Bone marrow (tissue), 2 donors: Measurements from ENCODE around the gene SYT3.
A peak's percentile ranks its signal among the peaks of the same experiment; 100 is the strongest.

Source experiments
- DNase-seq, 2 donors: peaks; one replicate each; lab custom pipeline; 2025; lab: John Stamatoyannopoulos, UW

SYT3 gene

DNA sequence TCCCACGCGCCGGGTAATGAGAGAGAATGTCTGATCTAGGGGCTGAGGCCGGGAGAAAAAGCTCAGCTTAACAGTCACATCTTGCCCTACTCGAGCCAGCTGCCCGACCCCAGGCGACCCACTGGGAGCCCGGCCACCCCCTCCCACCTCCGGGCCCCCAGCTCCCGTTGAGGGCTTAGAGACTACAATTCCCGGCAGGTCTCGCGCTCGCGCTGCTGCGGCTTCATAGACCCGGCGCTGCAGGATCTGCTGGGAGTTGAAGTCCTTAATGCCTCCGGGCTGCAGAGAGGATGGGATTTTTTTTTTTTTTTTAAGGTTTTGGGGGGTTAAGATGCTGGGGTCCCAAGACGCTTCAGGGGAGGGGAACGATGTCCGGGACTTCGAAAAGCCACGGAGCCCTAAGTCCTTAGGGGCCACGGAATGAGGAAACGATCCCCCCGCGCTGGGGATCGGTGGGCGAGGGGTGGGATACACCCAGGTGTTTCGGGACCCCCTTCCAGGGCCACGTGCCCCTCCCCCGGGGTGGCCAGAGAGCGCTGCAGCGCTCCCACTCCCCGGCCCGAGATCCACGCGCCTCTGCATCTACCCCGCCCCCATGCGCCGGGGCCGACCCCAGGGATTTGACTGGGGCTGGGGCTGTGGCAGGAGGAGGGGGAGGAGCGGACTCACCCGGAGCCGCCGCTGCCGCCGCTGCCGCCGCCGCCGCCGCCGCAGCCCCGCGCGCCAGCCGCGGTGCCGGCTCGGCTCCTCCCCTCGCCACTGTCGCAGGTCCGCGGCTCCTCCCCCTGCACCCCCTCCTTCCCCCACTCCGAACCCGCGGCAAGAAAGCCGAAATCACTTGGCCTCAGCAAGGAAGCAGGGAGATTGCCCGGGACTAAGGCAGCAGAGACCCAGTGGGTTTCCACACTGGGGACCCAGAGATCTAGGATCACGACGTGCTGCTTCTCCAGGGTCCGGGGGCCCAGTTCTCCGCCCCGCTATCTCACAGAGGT, at the start of gene SYT3:
Gene SYT3 (minus strand): TSS at position 761 of the 992 bp plus-strand sequence. CDS start 2,470 bp downstream, outside the sequence.
- DNase-seq: no peak

- DNase-seq: no peak
Observed at GRCh38 chr19:50688766-50689165, 49.1 kb upstream of the SYT3 start.

DNA sequence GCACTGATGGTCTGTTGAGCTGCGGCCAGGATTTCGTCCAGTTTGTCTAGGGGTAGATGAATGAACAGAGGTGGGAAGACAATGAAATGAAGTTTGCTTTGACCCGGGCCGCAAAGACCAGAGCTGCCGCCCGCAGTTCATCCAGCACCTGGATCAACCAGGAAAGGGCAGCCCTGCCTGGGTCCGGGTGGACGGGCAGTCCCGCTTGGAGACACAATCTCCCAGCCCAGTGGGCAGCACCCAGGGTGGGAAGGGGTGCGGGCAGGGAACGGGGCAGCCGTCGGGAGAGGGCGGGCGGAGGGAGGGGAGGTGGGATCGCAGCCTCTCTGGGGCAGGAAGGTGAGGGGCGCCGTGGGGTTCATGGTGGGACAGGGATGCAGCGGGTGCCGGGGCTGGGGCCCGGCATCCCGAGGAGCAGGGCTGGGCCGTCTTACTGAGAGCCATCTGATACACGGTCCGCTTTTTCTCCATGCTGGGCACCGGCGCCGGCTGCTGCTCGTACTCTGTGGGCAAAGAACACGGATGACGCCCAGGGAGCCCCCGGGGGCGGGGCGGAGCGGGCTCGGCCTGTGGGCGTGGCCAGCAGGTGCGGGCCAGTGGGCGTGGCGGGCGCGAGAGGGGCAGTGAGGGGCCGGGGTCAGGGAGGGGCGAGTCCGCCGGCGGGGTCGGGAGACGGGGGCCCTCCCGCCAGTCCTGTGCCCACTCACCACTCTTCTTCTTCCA, 46.8 kb upstream of the SYT3 start:
- no peak for DNase-seq

- peak; percentile 26 to 72 for DNase-seq
Observed at GRCh38 chr19:50679177-50680125, 39.8 kb upstream of the SYT3 start.

- no peak for DNase-seq
Observed at GRCh38 chr19:50678323-50678722, 38.6 kb upstream of the SYT3 start.

DNA sequence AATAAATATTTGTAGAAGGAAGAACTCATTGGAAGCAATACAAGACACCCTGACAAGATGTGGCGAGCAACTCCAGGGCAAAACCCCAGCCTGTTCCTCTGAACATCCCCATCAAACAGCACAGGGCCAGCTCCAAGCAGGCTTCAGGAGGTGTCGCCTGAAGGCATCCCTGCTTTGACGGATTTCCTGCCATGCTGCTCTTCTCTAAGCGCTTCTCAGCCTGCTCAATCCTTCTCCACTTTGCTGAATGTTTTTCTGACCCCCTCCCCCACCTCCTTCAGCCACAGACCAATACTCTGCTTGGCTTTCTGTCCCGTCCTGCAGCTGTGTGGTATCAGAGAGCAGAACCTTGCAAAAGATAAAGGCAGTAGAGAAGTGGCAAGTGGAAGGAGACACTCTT, 38.0 kb upstream of the SYT3 start:
- DNase-seq: no peak

GRCh38 chr19:50676625-50677197, 37.0 kb upstream of the SYT3 start:
- no peak for DNase-seq

DNA sequence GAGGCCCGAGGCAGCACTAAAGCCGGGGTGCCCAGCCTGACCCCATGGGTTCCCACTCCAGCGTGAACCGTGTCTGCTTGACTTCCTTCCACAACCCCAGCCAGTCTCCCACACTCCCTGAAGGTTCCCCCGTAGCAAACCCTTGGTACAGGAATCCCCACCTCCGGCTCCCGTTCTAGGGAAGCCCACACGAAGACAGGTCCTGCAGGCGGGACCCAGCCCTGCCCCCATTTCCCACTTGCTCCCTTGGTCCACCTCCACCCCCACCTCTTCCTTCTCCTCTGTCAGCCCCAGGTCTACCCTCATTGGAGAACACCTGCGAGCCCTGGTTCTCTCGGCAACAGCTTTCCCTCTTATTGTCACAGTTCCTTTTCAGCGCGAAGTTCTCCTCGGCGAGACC, 33.4 kb upstream of the SYT3 start:
- no peak for DNase-seq

DNA sequence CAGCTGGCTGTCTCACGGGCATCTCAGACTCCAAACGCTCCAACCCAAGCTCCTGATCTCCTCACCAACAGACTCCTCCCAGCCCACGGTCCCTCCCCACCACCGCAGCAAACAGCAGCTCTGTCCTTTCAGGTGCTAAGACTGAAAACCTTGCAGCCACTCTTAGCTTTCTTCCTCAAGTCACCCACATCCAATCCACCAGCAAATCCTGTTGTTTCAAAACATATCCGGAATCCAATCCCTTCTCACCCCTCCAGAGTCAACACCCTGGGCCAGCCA, 30.4 kb upstream of the SYT3 start:
- DNase-seq: no peak

DNA sequence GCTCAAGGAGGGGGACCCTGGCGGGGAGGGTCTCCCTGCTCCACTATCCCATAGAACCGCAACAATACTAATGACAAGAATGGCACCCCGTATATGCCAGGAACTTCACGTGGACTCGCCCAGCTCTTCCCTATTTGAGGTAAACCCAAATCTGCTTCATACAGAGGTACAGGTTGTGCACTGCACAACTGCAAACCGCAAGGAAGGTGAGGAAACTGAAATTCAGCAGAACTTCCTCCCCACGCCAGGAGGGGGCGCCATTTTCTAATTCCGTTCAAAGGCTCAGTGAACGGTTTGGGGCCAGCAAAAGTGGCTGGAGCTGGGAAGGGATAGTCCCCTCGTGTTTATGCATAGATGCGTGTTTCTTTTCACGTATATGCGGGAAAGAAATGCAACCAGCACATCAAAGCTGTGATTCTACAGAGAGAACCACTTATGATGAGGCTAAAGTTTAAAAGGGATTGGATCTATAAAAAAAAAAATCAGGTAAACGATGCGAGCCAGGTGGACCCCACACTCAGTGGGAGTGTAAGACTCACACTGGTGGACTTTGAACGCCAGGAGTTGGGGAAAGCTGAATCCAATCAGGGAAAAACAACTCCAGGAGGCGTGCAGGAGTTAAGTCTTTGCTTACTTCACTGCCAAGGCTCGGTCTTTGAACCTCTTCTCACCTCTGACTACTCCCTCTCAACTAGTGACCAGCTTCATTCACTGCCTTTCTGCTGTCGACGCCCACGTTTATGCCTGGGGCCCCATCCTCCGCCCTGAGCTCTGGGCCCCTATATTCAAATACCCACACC, 29.8 kb upstream of the SYT3 start:
- peak; percentile 20 to 27 for DNase-seq

DNA sequence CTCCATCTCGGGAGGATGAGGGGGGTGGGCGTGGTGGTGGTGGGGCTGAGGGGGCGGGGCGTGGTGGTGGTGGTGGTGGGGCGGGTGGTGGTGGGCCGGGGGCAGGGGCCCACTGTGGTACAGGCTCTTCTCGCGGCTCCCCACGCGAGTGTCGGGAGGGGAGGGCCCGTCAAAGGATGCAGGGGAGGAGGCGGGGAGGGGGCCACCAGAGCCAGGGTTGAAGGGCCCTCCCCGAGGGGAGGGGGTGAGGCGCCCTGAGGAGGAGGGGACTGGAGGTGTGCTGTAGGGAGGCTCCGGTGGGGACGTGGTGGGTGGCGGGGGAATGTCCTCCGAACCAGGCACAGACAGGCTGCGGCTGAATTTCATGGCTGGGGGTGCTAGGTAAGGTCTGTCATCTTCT, 29.2 kb upstream of the SYT3 start:
- DNase-seq: no peak

DNA sequence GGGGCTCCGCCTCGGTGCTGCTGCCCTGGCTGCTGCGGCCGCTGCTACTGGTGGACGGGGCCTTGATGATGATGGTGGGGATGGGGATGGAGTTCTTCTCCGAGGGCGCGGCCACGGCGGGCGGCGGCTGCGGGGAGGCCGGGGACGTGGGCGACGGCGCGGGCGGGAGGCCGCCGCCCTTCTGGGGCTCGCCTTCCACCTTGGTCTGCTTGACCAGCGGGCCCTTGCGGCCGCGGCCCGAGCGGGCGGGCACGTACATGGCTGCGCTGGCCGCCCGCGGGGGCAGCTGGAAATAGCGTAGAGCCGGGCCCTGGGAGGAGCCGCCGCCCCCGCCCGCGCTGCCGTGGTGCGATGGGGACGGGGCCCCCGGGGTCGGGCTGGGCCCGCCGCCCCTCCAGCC, 28.7 kb upstream of the SYT3 start:
- DNase-seq: no peak

DNA sequence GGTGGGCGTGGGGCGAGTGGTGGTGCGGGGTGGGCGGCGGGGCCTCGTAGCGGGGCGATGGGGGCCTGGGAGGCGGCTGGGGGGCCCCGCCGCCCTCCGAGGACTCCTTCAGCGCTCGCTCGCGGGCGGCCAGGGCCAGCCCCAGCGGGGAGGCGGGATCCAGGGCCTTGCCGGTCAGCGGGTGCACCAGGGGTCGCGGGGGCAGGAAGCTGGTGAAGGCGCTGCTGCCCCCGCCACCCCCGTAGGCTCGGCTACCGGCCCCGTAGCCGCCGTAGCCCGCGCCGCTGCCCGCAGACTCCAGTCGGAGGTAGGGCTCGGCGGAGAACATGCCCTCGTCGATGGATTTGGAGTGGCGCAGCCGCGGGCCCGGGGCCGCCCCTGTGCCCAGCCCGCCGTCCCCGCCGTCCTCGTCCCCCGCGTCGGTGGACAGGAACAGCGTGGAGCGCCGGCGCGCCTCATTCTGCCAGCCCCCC, 28.1 kb upstream of the SYT3 start:
- DNase-seq: no peak

DNA sequence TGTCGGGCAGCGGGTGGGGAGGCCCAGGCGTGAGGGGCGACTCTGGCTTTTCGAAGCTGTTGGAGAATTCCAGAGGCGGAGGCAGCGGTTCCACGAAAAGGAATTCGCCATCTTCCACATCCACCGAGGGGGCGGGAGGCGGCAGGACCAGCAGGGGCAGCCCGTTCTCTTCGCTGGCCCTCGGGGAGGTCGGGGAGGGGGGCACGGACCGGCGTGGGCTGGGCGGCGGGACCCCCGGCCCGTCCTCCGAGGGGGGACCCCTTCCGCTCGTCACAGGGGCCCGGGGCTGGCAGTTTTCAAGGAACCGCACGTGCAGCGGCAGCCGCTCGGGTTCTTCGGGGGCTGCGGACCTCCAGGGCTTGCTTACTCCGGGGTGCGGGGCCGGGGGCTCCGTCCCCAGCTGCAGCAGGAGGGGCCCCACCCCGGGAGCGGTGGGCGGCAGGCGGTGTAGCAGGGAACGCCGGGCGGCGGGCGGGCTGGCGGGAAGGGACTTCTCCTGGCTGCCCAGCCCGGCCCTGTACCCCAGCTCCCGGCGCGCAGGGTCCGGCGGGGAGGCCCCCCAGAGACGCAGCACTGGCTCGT, 27.6 kb upstream of the SYT3 start:
- no peak for DNase-seq

- no peak for DNase-seq
Observed at GRCh38 chr19:50666346-50667176, 26.9 kb upstream of the SYT3 start.

DNA sequence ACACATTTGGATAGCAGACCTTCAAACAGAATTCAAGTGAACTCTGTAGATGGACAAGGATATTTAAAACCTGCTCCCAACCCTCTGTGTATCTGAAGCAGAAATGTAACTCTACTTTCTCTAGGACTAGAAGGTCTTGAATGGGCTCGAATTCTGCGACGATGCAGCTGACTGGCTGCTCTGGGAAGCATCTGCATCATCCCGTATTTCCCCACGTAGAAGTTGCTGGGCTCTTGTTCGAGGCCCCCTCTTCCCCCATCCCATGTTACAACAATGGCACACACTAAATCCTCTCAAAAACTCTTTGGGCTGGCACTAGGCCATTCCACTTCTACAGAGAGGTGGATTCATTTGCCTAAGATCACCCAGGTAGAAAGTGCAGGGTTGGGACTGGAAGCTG, 24.5 kb upstream of the SYT3 start:
- no peak for DNase-seq

- no peak for DNase-seq
Observed at GRCh38 chr19:50663482-50663790, 23.8 kb upstream of the SYT3 start.

DNA sequence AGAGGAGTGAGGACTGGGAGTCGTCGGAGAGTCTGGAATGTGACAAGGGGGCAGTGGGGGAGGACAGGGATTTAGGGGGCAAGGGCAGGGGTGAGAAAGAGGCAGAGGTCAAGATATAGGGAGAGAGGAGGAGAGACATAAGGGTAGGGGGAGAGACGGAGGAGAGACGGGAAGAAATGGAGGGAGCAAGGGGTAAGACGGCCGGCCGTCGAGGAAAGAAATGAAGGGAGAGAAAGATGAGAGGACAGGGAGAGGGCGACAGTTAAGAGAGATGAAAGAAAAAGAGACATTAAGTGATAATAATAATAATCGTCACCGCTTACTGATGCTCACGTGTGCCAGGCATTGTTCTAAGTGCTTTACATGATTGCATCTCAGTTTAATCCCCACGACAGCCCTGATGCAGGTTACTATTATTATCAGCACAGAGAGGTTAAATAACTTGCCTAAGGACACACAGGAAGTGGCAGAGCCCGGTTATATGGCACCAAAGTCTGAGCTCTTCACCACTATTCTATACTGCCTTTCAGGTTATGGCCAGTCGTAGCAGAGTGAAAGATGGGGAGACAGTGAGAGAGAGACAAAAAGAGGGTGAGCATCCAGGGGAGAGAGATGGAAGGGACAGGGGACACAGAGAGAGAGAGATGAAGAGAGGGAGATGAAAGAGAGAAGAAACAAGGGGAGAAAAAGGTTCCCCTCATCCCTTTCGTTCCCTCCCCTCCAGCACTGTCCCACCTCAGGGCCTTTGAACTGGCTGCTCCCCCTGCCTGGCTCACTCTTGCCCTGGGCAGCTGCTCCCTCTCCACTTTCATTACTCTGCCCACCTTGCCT, 23.2 kb upstream of the SYT3 start:
- DNase-seq: no peak
